Measurements from ENCODE around the gene FOSL1.

DNA sequence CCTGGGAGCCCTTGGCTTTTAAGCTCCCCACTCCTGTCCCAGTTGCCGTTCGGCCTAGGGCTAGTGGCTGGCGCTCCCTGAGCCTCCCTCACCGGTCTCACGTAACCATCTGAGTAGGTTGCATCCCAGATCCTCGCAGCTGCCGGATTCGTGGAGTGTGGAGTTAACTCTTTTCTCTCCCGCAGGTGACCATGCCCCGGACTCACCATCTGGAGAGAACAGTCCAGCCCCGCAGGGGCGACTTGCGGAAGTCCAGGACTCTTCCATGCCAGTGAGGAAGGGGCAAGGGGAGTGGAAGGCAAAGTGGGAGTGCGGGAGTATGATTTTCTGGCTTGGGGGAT lies 39.1 kb downstream of the FOSL1 start:
- TF ChIP-seq CTCF (IDR thresholded peaks at IDR 0.05; ENCODE audit: insufficient read depth, low read length, poor library complexity, severe bottlenecking) = no peak
- TF ChIP-seq EZH2phosphoT487 (conservative IDR thresholded peaks at IDR 0.05; ENCODE audit: low read length) = no peak
